AG04449 (cell line): ENCODE data around the gene ATXN7L2.

ENCODE experiments used
- CTCF ChIA-PET: fragments of 350-600 bp; formaldehyde crosslinking; extraction: SDS; loops from one replicate; lab custom pipeline; 2021; ENCODE audit warnings: antibody characterized with exemption; lab: Yijun Ruan, JAX
- POLR2A ChIA-PET: fragments of 400-600, 350-600 bp; formaldehyde crosslinking; extraction: SDS; loops from one replicate; lab custom pipeline; 2020; ENCODE audit warnings: antibody characterized with exemption, inconsistent platforms; lab: Yijun Ruan, JAX
- DNase-seq: peaks from one replicate; pipeline ENCODE4 v3.0.0-alpha.2; 2010; ENCODE audit warnings: low read depth, low spot score
- H3K4me3 ChIP-seq: 2 replicates; pipeline ENCODE4 v1.5.1; 2011; ENCODE audit warnings: low read depth, mild to moderate bottlenecking, control low read depth, low read length
- TF ChIP-seq, protein P1 (sequence below): IDR thresholded peaks from one replicate; pipeline ENCODE4 v1.5.1; 2011; ENCODE audit warnings: mild to moderate bottlenecking, moderate library complexity, low read length, control low read depth, inconsistent platforms; ENCODE audit not compliant: insufficient read depth; ENCODE audit errors: missing control alignments

Gene ATXN7L2

GRCh38 chr1:109538827-109539555 lies 55.3 kb downstream of the ATXN7L2 start:
- CTCF ChIA-PET: interaction anchor here (0.8 to 26.3 kb wide), 8 partner anchors 4 to 442 kb away, joined by 3 to 2790 read pairs (median 194); partner anchors contain the start of genes AMIGO1, ATXN7L2, CYB561D1 and GPR61
- TF ChIP-seq, protein P1, sequence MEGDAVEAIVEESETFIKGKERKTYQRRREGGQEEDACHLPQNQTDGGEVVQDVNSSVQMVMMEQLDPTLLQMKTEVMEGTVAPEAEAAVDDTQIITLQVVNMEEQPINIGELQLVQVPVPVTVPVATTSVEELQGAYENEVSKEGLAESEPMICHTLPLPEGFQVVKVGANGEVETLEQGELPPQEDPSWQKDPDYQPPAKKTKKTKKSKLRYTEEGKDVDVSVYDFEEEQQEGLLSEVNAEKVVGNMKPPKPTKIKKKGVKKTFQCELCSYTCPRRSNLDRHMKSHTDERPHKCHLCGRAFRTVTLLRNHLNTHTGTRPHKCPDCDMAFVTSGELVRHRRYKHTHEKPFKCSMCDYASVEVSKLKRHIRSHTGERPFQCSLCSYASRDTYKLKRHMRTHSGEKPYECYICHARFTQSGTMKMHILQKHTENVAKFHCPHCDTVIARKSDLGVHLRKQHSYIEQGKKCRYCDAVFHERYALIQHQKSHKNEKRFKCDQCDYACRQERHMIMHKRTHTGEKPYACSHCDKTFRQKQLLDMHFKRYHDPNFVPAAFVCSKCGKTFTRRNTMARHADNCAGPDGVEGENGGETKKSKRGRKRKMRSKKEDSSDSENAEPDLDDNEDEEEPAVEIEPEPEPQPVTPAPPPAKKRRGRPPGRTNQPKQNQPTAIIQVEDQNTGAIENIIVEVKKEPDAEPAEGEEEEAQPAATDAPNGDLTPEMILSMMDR: no peak
- POLR2A ChIA-PET: interaction anchor here (1.0 to 1.7 kb wide), 3 partner anchors 9 to 45 kb away, joined by 3 to 6 read pairs (median 3); partner anchors contain the start of genes CYB561D1 and GNAI3

DNA sequence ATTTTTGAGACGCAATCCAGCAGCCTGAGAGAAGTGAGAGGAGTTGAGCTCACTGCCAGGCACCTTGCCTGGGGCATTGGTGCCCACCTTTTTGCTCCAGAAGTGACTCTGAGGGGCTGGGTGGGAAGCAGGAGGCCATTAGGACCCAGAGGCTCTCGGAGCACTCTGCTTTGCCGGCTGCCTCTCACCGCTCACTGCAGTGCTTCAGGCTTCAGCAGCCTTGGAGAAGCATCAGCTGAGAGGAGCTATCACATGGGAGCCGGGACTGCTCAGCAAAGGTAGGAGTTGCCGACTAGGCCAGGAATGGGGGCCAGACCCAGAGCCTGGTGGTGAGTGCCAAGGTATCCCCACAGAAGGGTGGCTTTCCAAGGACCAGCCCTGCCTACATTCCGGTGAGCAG lies 56.0 kb downstream of the ATXN7L2 start, which contains the start of gene GPR61:
Gene GPR61, plus strand, starts transcription at position 197 of the 400 bp plus-strand sequence. CDS start 3,151 bp downstream, outside the sequence.
- H3K4me3 ChIP-seq: no peak within 1 kb of the TSS
- TF ChIP-seq, protein P1: no peak
- ChIA-PET POLR2A (interaction anchor here (1.0 to 1.5 kb wide), 3 partner anchors 43 to 49 kb away, joined by 3 read pairs; partner anchors contain the start of gene CYB561D1), CTCF (interaction anchor here (1.5 to 26.3 kb wide), 6 partner anchors 7 to 234 kb away, joined by 4 to 2790 read pairs (median 286); partner anchors contain the start of genes AMIGO1, ATXN7L2 and CYB561D1)
- DNase-seq: no peak

More at GRCh38 chr1:109538827-109539555, 55.3 kb downstream of the ATXN7L2 start:
- no peak overlapping the region for H3K4me3 ChIP-seq
- DNase-seq: no peak

DNA sequence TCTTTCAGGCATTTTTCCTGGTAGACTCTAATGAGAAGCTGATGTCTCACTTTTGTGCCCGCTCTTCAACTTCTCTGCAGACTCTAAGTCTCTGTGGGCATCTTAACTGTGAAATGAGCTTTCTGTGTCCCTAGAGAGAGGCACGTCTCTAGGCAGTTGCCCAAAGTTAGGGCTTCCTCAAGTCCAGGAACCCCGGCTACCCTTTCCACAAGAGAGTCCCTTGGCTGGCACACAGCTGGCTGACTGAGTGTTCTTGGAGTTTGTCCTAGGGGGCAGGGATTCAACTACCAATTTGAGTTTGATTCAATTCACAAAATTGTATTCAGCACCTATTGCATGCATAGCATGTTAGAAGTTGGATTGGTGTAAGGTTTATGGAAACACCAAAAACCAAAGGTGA lies 57.4 kb downstream of the ATXN7L2 start:
- no peak for DNase-seq
- ChIA-PET POLR2A (interaction anchor here (1.5 kb wide), 1 partner anchor 51 kb away, joined by 3 read pairs; no protein-coding TSS in a partner anchor), CTCF (interaction anchor here (1.5 to 26.3 kb wide), 7 partner anchors 8 to 443 kb away, joined by 4 to 2790 read pairs (median 194); partner anchors contain the start of genes AHCYL1, AMIGO1, ATXN7L2 and CYB561D1)
- TF ChIP-seq, protein P1: no peak
- no peak overlapping the region for H3K4me3 ChIP-seq
